HEK293 (cell line): ENCODE measurements around the gene RUFY4.

Experiments
- CTCF ChIA-PET: fragments of 350-600 bp; formaldehyde crosslinking; extraction: SDS; loops from one replicate; lab custom pipeline; 2021; ENCODE audit warnings: antibody characterized with exemption; lab: Yijun Ruan, JAX
- POLR2A ChIA-PET: fragments of 300-600 bp; formaldehyde crosslinking; extraction: SDS; loops from one replicate; lab custom pipeline; 2020; ENCODE audit warnings: antibody characterized with exemption, inconsistent platforms; lab: Yijun Ruan, JAX
- H3K27ac ChIP-seq: fragments of 200-500 bp; sonication (Bioruptor generic); 2 replicates; pipeline ENCODE4 v1.5.1; 2014; ENCODE audit warnings: low read depth, low read length, control low read depth, inconsistent platforms; ENCODE audit errors: extremely low read depth
- H3K36me3 ChIP-seq, 2 experiments: fragments of 200-500 bp in 1 of 2; sonication (Bioruptor generic) in 1 of 2; 1 replicate in 1 of 2; 2 replicates in 1 of 2; pipeline ENCODE4 v1.5.1; 2014 to 2017; ENCODE audit warnings: inconsistent platforms in 2 of 2, low read length in 2 of 2; ENCODE audit not compliant: control insufficient read depth in 2 of 2, insufficient read depth in 1 of 2
- H3K4me1 ChIP-seq: fragments of 200-500 bp; sonication (Bioruptor generic); 2 replicates; pipeline ENCODE4 v1.5.1; 2014; ENCODE audit warnings: mild to moderate bottlenecking, low read length, inconsistent platforms; ENCODE audit not compliant: control insufficient read depth, insufficient read depth
- H3K4me3 ChIP-seq: 2 replicates; pipeline ENCODE4 v1.5.1; 2011; ENCODE audit warnings: low read depth, mild to moderate bottlenecking, control low read depth, low read length, moderate library complexity
- H3K9me3 ChIP-seq: fragments of 200-500 bp; sonication (Bioruptor generic); 2 replicates; pipeline ENCODE4 v1.5.1; 2014; ENCODE audit warnings: low read depth, low read length, inconsistent platforms; ENCODE audit not compliant: control insufficient read depth, insufficient read depth
- HOXA7 ChIP-seq: sonication (generic); formaldehyde crosslinking; IDR thresholded peaks from 2 replicates; pipeline ENCODE4 v1.8.1; 2022; ENCODE audit warnings: missing genetic modification reagents, borderline replicate concordance
- HOXC10 ChIP-seq: sonication (generic); formaldehyde crosslinking; IDR thresholded peaks from 2 replicates; pipeline ENCODE4 v1.8.1; 2023; ENCODE audit warnings: mild to moderate bottlenecking, missing genetic modification reagents
- KLF7 ChIP-seq: fragments of 450-650 bp; formaldehyde crosslinking; IDR thresholded peaks from 2 replicates; pipeline ENCODE4 v1.5.1; 2016; ENCODE audit warnings: missing biosample characterization, missing genetic modification characterization, borderline replicate concordance
- SCRT2 ChIP-seq: fragments of 450-650 bp; formaldehyde crosslinking; IDR thresholded peaks from 2 replicates; pipeline ENCODE4 v1.5.1; 2016; ENCODE audit warnings: missing biosample characterization, missing genetic modification characterization
- SP3 ChIP-seq: fragments of 450-650 bp; formaldehyde crosslinking; IDR thresholded peaks from 2 replicates; pipeline ENCODE4 v1.5.1; 2016; ENCODE audit warnings: missing biosample characterization, missing genetic modification characterization
- ZBTB49 ChIP-seq: fragments of 450-650 bp; formaldehyde crosslinking; IDR thresholded peaks from 2 replicates; pipeline ENCODE4 v1.5.1; 2016; ENCODE audit warnings: missing biosample characterization, missing genetic modification characterization, low read depth
- ZFP37 ChIP-seq: fragments of 450-650 bp; formaldehyde crosslinking; IDR thresholded peaks from 2 replicates; pipeline ENCODE4 v1.5.1; 2016; ENCODE audit warnings: missing biosample characterization, missing genetic modification characterization
- ZIC2 ChIP-seq: fragments of 450-650 bp; formaldehyde crosslinking; IDR thresholded peaks from 2 replicates; pipeline ENCODE4 v1.5.1; 2016; ENCODE audit warnings: missing biosample characterization, missing genetic modification characterization
- ZNF138 ChIP-seq: fragments of 450-650 bp; formaldehyde crosslinking; IDR thresholded peaks from 2 replicates; pipeline ENCODE4 v1.5.1; 2016; ENCODE audit warnings: missing biosample characterization, missing genetic modification characterization, borderline replicate concordance
- ZNF155 ChIP-seq: fragments of 450-650 bp; formaldehyde crosslinking; IDR thresholded peaks from 2 replicates; pipeline ENCODE4 v1.5.1; 2016; ENCODE audit warnings: missing biosample characterization, missing genetic modification characterization
- ZNF184 ChIP-seq: fragments of 450-650 bp; IDR thresholded peaks from 2 replicates; pipeline ENCODE4 v1.5.1; 2018; ENCODE audit warnings: missing biosample characterization, mild to moderate bottlenecking, missing genetic modification characterization
- ZNF2 ChIP-seq: fragments of 450-650 bp; formaldehyde crosslinking; IDR thresholded peaks from 2 replicates; pipeline ENCODE4 v1.5.1; 2016; ENCODE audit warnings: missing biosample characterization, missing genetic modification characterization
- ZNF202 ChIP-seq: fragments of 450-650 bp; formaldehyde crosslinking; IDR thresholded peaks from 2 replicates; pipeline ENCODE4 v1.5.1; 2016; ENCODE audit warnings: missing biosample characterization, missing genetic modification characterization, borderline replicate concordance
- ZNF26 ChIP-seq: fragments of 450-650 bp; formaldehyde crosslinking; IDR thresholded peaks from 2 replicates; pipeline ENCODE4 v1.5.1; 2016; ENCODE audit warnings: missing biosample characterization, missing genetic modification characterization
- ZNF433 ChIP-seq: fragments of 450-650 bp; formaldehyde crosslinking; IDR thresholded peaks from 2 replicates; pipeline ENCODE4 v1.5.1; 2016; ENCODE audit warnings: missing biosample characterization, missing genetic modification characterization, low read depth
- ZNF48 ChIP-seq: fragments of 450-650 bp; formaldehyde crosslinking; IDR thresholded peaks from 2 replicates; pipeline ENCODE4 v1.5.1; 2016; ENCODE audit warnings: missing biosample characterization, missing genetic modification characterization
- ZNF530 ChIP-seq: fragments of 450-650 bp; formaldehyde crosslinking; IDR thresholded peaks from 2 replicates; pipeline ENCODE4 v1.5.1; 2016; ENCODE audit warnings: low read depth, missing biosample characterization, missing genetic modification characterization
- ZNF549 ChIP-seq: fragments of 450-650 bp; IDR thresholded peaks from 2 replicates; pipeline ENCODE4 v1.5.1; 2018; ENCODE audit warnings: missing biosample characterization, missing genetic modification characterization, mild to moderate bottlenecking, inconsistent platforms, moderate library complexity
- ZNF830 ChIP-seq: fragments of 450-650 bp; IDR thresholded peaks from 2 replicates; pipeline ENCODE4 v1.5.0; 2018; ENCODE audit warnings: missing biosample characterization, missing genetic modification characterization, low read depth, mild to moderate bottlenecking, moderate library complexity
- ZSCAN18 ChIP-seq: fragments of 450-650 bp; formaldehyde crosslinking; IDR thresholded peaks from 2 replicates; pipeline ENCODE4 v1.5.1; 2016; ENCODE audit warnings: missing biosample characterization, missing genetic modification characterization
- TF ChIP-seq, protein P1 (sequence below): fragments of 450-650 bp; formaldehyde crosslinking; IDR thresholded peaks from 2 replicates; pipeline ENCODE4 v1.5.1; 2016; ENCODE audit warnings: missing biosample characterization, missing genetic modification characterization
- TF ChIP-seq, protein P2 (sequence below): fragments of 450-650 bp; formaldehyde crosslinking; IDR thresholded peaks from 2 replicates; pipeline ENCODE4 v1.5.1; 2016; ENCODE audit warnings: missing biosample characterization, missing genetic modification characterization, low read depth
- TF ChIP-seq, protein P3 (sequence below): fragments of 450-650 bp; formaldehyde crosslinking; IDR thresholded peaks from 2 replicates; pipeline ENCODE4 v1.5.1; 2016; ENCODE audit warnings: missing biosample characterization, missing genetic modification characterization

The RUFY4 gene

DNA sequence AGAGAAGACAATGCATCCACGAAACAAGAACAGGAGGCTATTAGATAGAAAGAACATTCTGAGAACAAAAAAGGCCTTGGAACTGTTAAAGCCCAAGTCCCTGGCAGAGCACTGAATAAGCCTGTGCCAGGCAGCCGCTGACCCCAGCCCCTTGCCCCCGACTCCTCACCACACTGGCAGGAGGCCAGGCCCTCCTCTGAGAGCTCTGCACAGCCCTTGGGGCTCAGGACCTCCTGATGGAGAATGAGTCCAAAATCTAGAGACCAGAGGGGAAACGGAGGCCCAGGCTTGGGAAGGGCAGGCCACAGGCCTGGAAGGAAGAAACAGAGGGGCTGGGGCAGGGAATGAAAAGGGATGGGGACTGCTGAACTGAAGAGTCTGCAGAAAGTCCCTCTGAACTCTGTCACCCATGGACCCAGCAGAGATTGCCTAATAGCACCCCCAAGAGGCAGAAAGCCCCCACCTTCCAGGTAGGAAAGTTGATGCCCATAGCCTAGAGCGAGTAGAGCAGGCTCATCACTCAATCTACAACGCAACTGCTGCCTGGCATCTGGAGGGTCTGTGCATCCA, 48.0 kb upstream of the RUFY4 start (continued):
- TF ChIP-seq ZNF26 = no peak
- TF ChIP-seq ZBTB49 (tag by site-specific recombination) = no peak
- no peak for TF ChIP-seq ZNF48 (tag by site-specific recombination)
- TF ChIP-seq ZNF530 (tag by site-specific recombination) = no peak
- TF ChIP-seq SP3 (tag by site-specific recombination) = no peak
- no peak for TF ChIP-seq ZNF184 (tag by site-specific recombination)
- no peak for TF ChIP-seq KLF7 (tag by site-specific recombination)
- no peak for TF ChIP-seq ZNF549

GRCh38 chr2:218021536-218022071, 47.4 kb upstream of the RUFY4 start:
- peak; percentile 56; the same call in 1 of the 2 replicates for TF ChIP-seq ZIC2
- TF ChIP-seq ZFP37 (tag by site-specific recombination) = no peak
- ChIA-PET CTCF (no interaction called here), POLR2A (no interaction called here)
- H3K36me3 ChIP-seq = no peaks in the 10 kb centered on the region
- H3K4me1 ChIP-seq = no peaks in the 10 kb centered on the region
- no peak overlapping the region for H3K4me3 ChIP-seq
- H3K9me3 ChIP-seq = no peaks in the 10 kb centered on the region
- no peak overlapping the region for H3K27ac ChIP-seq

GRCh38 chr2:218022131-218022850, 46.8 kb upstream of the RUFY4 start:
- no peak overlapping the region for H3K4me3 ChIP-seq
- no peaks in the 10 kb centered on the region for H3K36me3 ChIP-seq
- ChIA-PET CTCF (interaction anchor here (0.6 to 1.0 kb wide), 2 partner anchors 12 to 24 kb away, joined by 3 to 4 read pairs; no protein-coding TSS in a partner anchor), POLR2A (no interaction called here)
- no peaks in the 10 kb centered on the region for H3K4me1 ChIP-seq
- no peaks in the 10 kb centered on the region for H3K9me3 ChIP-seq
- no peak for TF ChIP-seq ZNF155 (tag by site-specific recombination)
- no peak for TF ChIP-seq ZNF2 (tag by site-specific recombination)
- no peak for TF ChIP-seq SCRT2 (tag by site-specific recombination)
- TF ChIP-seq, protein P1, sequence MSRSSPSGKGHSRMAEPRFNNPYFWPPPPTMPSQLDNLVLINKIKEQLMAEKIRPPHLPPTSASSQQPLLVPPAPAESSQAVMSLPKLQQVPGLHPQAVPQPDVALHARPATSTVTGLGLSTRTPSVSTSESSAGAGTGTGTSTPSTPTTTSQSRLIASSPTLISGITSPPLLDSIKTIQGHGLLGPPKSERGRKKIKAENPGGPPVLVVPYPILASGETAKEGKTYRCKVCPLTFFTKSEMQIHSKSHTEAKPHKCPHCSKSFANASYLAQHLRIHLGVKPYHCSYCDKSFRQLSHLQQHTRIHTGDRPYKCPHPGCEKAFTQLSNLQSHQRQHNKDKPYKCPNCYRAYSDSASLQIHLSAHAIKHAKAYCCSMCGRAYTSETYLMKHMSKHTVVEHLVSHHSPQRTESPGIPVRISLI (tag by site-specific recombination) = no peak
- TF ChIP-seq ZNF433 = no peak
- no peak for TF ChIP-seq ZSCAN18 (tag by site-specific recombination)
- TF ChIP-seq ZNF202 (tag by site-specific recombination) = no peak
- TF ChIP-seq, protein P2, sequence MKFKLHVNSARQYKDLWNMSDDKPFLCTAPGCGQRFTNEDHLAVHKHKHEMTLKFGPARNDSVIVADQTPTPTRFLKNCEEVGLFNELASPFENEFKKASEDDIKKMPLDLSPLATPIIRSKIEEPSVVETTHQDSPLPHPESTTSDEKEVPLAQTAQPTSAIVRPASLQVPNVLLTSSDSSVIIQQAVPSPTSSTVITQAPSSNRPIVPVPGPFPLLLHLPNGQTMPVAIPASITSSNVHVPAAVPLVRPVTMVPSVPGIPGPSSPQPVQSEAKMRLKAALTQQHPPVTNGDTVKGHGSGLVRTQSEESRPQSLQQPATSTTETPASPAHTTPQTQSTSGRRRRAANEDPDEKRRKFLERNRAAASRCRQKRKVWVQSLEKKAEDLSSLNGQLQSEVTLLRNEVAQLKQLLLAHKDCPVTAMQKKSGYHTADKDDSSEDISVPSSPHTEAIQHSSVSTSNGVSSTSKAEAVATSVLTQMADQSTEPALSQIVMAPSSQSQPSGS (tag by site-specific recombination) = no peak
- TF ChIP-seq ZNF830 (tag by site-specific recombination) = no peak
- TF ChIP-seq HOXA7 = no peak
- TF ChIP-seq ZNF138 (tag by site-specific recombination) = no peak
- TF ChIP-seq, protein P3, sequence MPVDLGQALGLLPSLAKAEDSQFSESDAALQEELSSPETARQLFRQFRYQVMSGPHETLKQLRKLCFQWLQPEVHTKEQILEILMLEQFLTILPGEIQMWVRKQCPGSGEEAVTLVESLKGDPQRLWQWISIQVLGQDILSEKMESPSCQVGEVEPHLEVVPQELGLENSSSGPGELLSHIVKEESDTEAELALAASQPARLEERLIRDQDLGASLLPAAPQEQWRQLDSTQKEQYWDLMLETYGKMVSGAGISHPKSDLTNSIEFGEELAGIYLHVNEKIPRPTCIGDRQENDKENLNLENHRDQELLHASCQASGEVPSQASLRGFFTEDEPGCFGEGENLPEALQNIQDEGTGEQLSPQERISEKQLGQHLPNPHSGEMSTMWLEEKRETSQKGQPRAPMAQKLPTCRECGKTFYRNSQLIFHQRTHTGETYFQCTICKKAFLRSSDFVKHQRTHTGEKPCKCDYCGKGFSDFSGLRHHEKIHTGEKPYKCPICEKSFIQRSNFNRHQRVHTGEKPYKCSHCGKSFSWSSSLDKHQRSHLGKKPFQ (tag by site-specific recombination) = no peak
- no peak for TF ChIP-seq HOXC10
- H3K27ac ChIP-seq = no peak overlapping the region
